Subcutaneous preadipocyte (primary cell): ENCODE results near the gene SUMO3. TPM values are rescaled to one million over a fixed set of nuclear protein-coding genes. Genes with fewer than 3 reads are reported as not detected.

Experiments used
- total RNA-seq: library from RNA; depleted of rRNA; stranded (reverse); fragments of >200 nt; gene quantifications from 2 replicates; pipeline ENCODE4 v1.2.3, GENCODE V29; 2012

SUMO3 gene
- total RNA-seq: 69.0 and 84.1 TPM in 2 replicates

DNA sequence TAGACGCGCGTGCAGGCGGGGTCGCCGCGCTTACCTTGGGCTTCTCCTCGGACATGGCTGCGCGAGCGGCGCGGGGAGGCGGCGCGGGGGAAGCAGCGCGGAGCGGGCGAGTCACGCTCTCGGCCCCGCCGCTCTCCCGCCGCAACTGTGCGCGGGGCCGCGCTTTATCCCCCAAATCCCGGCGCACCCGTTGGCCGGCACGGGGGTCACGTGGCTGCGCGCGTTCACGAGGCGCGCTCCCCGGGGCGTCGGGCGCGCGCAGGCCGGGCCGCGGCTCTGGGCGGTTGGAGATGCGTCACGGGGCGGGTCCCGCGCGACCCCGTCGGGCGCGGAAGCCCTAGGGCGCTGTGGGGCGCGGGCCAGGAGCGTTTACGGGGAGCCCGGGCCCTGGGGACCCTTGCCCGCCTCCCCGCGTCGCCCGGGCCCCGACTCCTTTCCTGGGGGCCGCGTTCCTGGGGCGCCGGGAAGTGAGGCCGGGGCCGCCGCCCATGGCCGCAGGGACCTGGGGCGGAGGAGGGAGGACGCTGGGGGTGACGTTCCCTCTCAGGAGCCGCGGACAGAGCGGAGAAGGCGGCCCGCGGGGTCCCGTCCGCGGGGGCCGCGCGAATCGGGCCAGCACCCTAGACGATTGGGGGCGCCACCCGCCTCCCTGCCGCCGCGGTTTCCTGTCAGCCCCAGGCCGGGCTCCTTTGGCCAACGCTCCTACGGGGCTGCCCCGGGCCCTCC, at the start of gene SUMO3:
Gene SUMO3 (minus strand): TSS at position 149 of the 726 bp plus-strand sequence. CDS start 94 bp downstream, at position 55.

DNA sequence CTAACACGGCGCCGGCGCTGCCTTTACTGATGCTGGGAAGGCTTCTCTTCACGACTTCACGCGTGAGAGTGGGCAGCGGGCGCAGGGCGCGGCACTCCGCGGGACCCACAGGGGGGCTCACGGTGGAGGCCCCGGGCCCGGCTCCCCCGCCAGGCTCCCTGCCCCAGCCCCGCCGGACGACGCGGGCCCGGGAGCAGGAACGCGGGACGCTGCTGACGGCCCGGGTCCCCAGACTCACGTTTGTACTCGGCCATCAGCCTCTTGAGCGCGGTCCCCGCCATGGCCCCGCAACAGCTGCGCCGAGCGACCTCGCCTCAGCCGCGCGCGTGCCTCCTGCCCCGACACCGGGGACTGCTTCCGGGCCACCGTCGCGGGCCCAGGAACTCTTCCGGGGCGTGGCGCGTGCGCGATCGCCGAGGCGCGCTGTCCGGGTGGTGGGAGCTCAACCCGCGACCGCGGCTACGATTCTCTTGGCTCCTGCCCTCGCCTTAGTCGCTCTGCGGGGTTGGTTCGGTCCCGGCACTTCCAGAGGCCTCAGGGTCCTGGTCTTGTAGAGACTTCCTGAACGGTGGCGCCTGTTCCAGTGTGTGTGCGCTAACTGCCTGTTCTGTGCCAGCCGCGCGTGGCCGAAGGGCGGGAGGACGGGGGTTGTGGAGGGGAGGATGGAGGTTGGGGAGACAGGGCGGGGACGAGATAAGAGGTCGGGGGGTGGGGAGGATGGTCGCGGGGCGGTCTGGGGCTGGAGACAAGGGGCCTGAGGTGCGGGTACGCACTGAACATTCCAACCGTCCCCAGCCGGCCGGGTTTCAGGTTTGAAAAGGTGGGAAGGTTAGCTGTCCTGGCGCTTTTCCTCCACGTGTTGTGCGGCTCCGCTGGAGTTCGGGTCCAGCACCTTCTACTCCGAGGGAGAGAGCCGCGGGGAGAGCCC, 16.1 kb downstream of the SUMO3 start, which contains the start of gene UBE2G2:
Gene UBE2G2 (minus strand): TSS at position 353 of the 928 bp plus-strand sequence. CDS start 72 bp downstream, at position 281.

Other genes starting within 250 kb of the SUMO3 start
- not detected in 2 replicates for gene KRTAP10-4, start 244.3 kb downstream of the SUMO3 start, total RNA-seq
- gene KRTAP10-5, start 237.5 kb downstream of the SUMO3 start, total RNA-seq: not detected in 2 replicates
- not detected in 2 replicates for gene KRTAP10-6, start 225.6 kb downstream of the SUMO3 start, total RNA-seq
- gene KRTAP10-7, start 217.5 kb downstream of the SUMO3 start, total RNA-seq: not detected in 2 replicates
- not detected in 2 replicates for gene KRTAP10-8, start 206.0 kb downstream of the SUMO3 start, total RNA-seq
- not detected in 2 replicates for gene KRTAP10-9, start 191.0 kb downstream of the SUMO3 start, total RNA-seq
- not detected in 2 replicates for gene KRTAP10-10, start 180.7 kb downstream of the SUMO3 start, total RNA-seq
- gene KRTAP10-11, start 171.6 kb downstream of the SUMO3 start, total RNA-seq: not detected in 2 replicates
- gene KRTAP12-4, start 163.4 kb downstream of the SUMO3 start, total RNA-seq: not detected in 2 replicates
- not detected in 2 replicates for gene KRTAP12-3, start 160.1 kb downstream of the SUMO3 start, total RNA-seq
- gene KRTAP12-2, start 151.1 kb downstream of the SUMO3 start, total RNA-seq: not detected in 2 replicates
- gene KRTAP12-1, start 135.9 kb downstream of the SUMO3 start, total RNA-seq: not detected in 2 replicates
- gene KRTAP10-12, start 120.9 kb downstream of the SUMO3 start, total RNA-seq: not detected in 2 replicates
- not detected in 2 replicates for gene TSPEAR, start 106.5 kb downstream of the SUMO3 start, total RNA-seq
- gene UBE2G2, start 16.2 kb downstream of the SUMO3 start, total RNA-seq: 92.7 and 94.8 TPM in 2 replicates
- 108 and 111 TPM in 2 replicates for gene PTTG1IP, start 55.6 kb upstream of the SUMO3 start, total RNA-seq
- gene ITGB2, start 102.8 kb upstream of the SUMO3 start, total RNA-seq: not detected in 2 replicates
- gene SLX9, start 122.0 kb upstream of the SUMO3 start, total RNA-seq: 17.6 and 22.1 TPM in 2 replicates